ENCODE results near the gene MEA1. TPM values are rescaled to one million over a fixed set of nuclear protein-coding genes. Genes with fewer than 3 reads are reported as not detected.

The MEA1 gene
- total and polyA plus RNA-seq, 10 of the 15 experiments (the other 5 are each of a cell fraction or from before 2014, with no cell fraction given): 59.1 to 148 (median 96.4) TPM

GRCh38 chr6:43020847-43021246, 7.1 kb upstream of the MEA1 start (continued):
- TF ChIP-seq E4F1 (IDR thresholded peaks at IDR 0.05; ENCODE audit: borderline replicate concordance, partially characterized antibody): no peak
- TF ChIP-seq CBX3 (IDR thresholded peaks at IDR 0.05; ENCODE audit: borderline replicate concordance, low read depth): no peak

- ATAC-seq: no peak
- no peak for DNase-seq (ENCODE audit: low read depth, low spot score)
- ChIA-PET RAD21 (ENCODE audit: unreplicated experiment) (interaction anchor here (0.8 to 2.0 kb wide), 2 partner anchors 41 kb away, joined by 4 to 5 read pairs; partner anchors contain the start of gene PEX6), CTCF (interaction anchor here (0.7 to 1.7 kb wide), 4 partner anchors 38 to 142 kb away, joined by 3 to 7 read pairs (median 3); no protein-coding TSS in a partner anchor), SMC1A (ENCODE audit: uncharacterized antibody, unreplicated experiment) (no interaction called here), POLR2A (interaction anchor here (0.5 to 2.0 kb wide), 7 partner anchors 10 to 272 kb away, joined by 3 to 6 read pairs (median 5); partner anchors contain the start of genes CUL7 and PPP2R5D)
- Histone ChIP-seq H3K9ac (ENCODE audit: control insufficient read depth, insufficient read depth, low read length) (no peak overlapping the region), H3K27me3 (replicated peaks in 1 of 2; ENCODE audit: control insufficient read depth in 2 of 2, insufficient read depth in 2 of 2, low read length in 1 of 2) (no peaks in the 10 kb centered on the region), H3K27ac (ENCODE audit: control insufficient read depth, insufficient read depth) (no peak overlapping the region), H3K4me3 (no peak overlapping the region), H3K4me2 (ENCODE audit: control insufficient read depth, insufficient read depth) (no peak overlapping the region), H4K20me1 (ENCODE audit: control insufficient read depth, insufficient read depth) (peaks cover 3% of the 10 kb centered on the region; the same call in 1 of the 2 replicates), H3K4me1 (ENCODE audit: control insufficient read depth, insufficient read depth, low read length) (peaks cover 16% of the 10 kb centered on the region), H3K36me3 (ENCODE audit: control insufficient read depth in 2 of 2, insufficient read depth in 2 of 2, low read length in 1 of 2) (peaks cover 4 to 8% of the 10 kb centered on the region in 2 experiments; a peak in 3 of 4 replicates), H2AFZ (ENCODE audit: control insufficient read depth, low read depth, low read length) (no peak overlapping the region), H3K9me3 (replicated peaks; ENCODE audit: control insufficient read depth, insufficient read depth, low read length) (no peaks in the 10 kb centered on the region), H3K79me2 (ENCODE audit: control insufficient read depth, insufficient read depth, low read length) (peaks cover 25% of the 10 kb centered on the region)
- FAIRE-seq: no peak
- in situ Hi-C loops (cut with MboI) (no loop called here), intact Hi-C loops (cut with micrococcal nuclease; ENCODE audit: unreplicated experiment) (no loop called here)
- no TSS peak for BruUV-seq (replicated peaks)
- TF ChIP-seq HDGF (IDR thresholded peaks at IDR 0.05): no peak
- no peak for TF ChIP-seq ZNF274 (IDR thresholded peaks at IDR 0.05; ENCODE audit: insufficient read depth, insufficient read length)
- TF ChIP-seq PKNOX1 (IDR thresholded peaks at IDR 0.05): no peak
- TF ChIP-seq RCOR1 (conservative IDR thresholded peaks at IDR 0.05; ENCODE audit: low read depth, low read length): no peak
- TF ChIP-seq ZBTB33 (IDR thresholded peaks at IDR 0.05): no peak
- no peak for TF ChIP-seq SREBF2 (IDR thresholded peaks at IDR 0.05; ENCODE audit: low read length)
- no peak for TF ChIP-seq CHD2 (IDR thresholded peaks at IDR 0.05; ENCODE audit: borderline replicate concordance, low read depth, low read length)
- no peak for TF ChIP-seq EZH2 (IDR thresholded peaks at IDR 0.05; ENCODE audit: borderline replicate concordance, control insufficient read depth, low read depth, low read length)
- WGBS (ENCODE audit: insufficient coverage, insufficient replicate concordance, low lambda C conversion rate, missing lambda C conversion rate): 97% methylated on average over 3 of the region's 3 CpGs
These were observed 6.4 kb upstream of the MEA1 start for GRCh38 chr6:43020052-43020705.
